Astrocyte of the hippocampus (primary cell): ENCODE measurements around the gene AGPS.
"Not testable (repeated sequence)": the region's sequence is repeated elsewhere in the genome, so short reads cannot be mapped to it uniquely, and the experiment has no call there.

Experiments
- DNase-seq: peaks from one replicate; pipeline ENCODE4 v3.0.0; 2011; ENCODE audit warnings: low read depth, low spot score

The AGPS gene

GRCh38 chr2:177385151-177385550, 7.4 kb upstream of the AGPS start:
- no peak for DNase-seq

- no peak for DNase-seq
Observed at GRCh38 chr2:177391822-177392372, 676 bp upstream of the AGPS start.

- peak; percentile 36 for DNase-seq
Observed at GRCh38 chr2:177393203-177393755, 706 bp downstream of the AGPS start.

- DNase-seq: no peak
Observed at GRCh38 chr2:177393824-177394593, 1.4 kb downstream of the AGPS start.

- DNase-seq: no peak
Observed at GRCh38 chr2:177394594-177394973, 2.0 kb downstream of the AGPS start.

- DNase-seq: no peak
Observed at GRCh38 chr2:177395351-177396065, 2.9 kb downstream of the AGPS start.

- DNase-seq: peak; percentile 82
Observed at GRCh38 chr2:177396703-177397460, 4.3 kb downstream of the AGPS start.

GRCh38 chr2:177397481-177398289, 5.1 kb downstream of the AGPS start:
- peak; percentile 92 for DNase-seq

GRCh38 chr2:177398290-177398683, 5.7 kb downstream of the AGPS start:
- DNase-seq: no peak

GRCh38 chr2:177398791-177399190, 6.2 kb downstream of the AGPS start:
- DNase-seq: no peak

GRCh38 chr2:177399376-177399775, 6.8 kb downstream of the AGPS start:
- DNase-seq: no peak

- peak; percentile 33 for DNase-seq
Observed at GRCh38 chr2:177400337-177400923, 7.9 kb downstream of the AGPS start.

GRCh38 chr2:177402096-177402495, 9.5 kb downstream of the AGPS start:
- DNase-seq: no peak

- DNase-seq: no peak
Observed at GRCh38 chr2:177403838-177404237, 11.3 kb downstream of the AGPS start.

GRCh38 chr2:177404243-177404642, 11.7 kb downstream of the AGPS start:
- DNase-seq: no peak

GRCh38 chr2:177405029-177405692, 12.6 kb downstream of the AGPS start:
- DNase-seq: no peak

GRCh38 chr2:177406182-177406581, 13.6 kb downstream of the AGPS start:
- DNase-seq: no peak

- DNase-seq: no peak
Observed at GRCh38 chr2:177407031-177407430, 14.5 kb downstream of the AGPS start.

- not testable (repeated sequence) for DNase-seq
Observed at GRCh38 chr2:177410629-177411028, 18.1 kb downstream of the AGPS start.

GRCh38 chr2:177413703-177414102, 21.1 kb downstream of the AGPS start:
- DNase-seq: no peak
